ENCODE data around the gene CTSZ. TPM values are rescaled to one million over a fixed set of nuclear protein-coding genes. Genes with fewer than 3 reads are reported as not detected.

Gene CTSZ
- total RNA-seq, 1 donor from 2014 or later, result 61.4 TPM

- no peak overlapping the region for H3K27ac Mint-ChIP-seq
- no peaks in the 10 kb centered on the region for H3K27me3 Mint-ChIP-seq
- peaks cover 17% of the 10 kb centered on the region for H3K36me3 Mint-ChIP-seq (ENCODE audit: insufficient read depth)
- no peak for TF ChIP-seq CTCF (IDR thresholded peaks at IDR 0.05; ENCODE audit: unreplicated experiment)
- H3K4me3 Mint-ChIP-seq (ENCODE audit: low read depth), result no peak overlapping the region
- H3K4me1 Mint-ChIP-seq (ENCODE audit: low read depth), result peaks cover 3% of the 10 kb centered on the region
- H3K9me3 Mint-ChIP-seq (ENCODE audit: low read depth), result no peaks in the 10 kb centered on the region
- DNase-seq (ENCODE audit: low spot score, unreplicated experiment), result no peak
Measured at GRCh38 chr20:59002388-59002787, 4.7 kb downstream of the CTSZ start.

DNA sequence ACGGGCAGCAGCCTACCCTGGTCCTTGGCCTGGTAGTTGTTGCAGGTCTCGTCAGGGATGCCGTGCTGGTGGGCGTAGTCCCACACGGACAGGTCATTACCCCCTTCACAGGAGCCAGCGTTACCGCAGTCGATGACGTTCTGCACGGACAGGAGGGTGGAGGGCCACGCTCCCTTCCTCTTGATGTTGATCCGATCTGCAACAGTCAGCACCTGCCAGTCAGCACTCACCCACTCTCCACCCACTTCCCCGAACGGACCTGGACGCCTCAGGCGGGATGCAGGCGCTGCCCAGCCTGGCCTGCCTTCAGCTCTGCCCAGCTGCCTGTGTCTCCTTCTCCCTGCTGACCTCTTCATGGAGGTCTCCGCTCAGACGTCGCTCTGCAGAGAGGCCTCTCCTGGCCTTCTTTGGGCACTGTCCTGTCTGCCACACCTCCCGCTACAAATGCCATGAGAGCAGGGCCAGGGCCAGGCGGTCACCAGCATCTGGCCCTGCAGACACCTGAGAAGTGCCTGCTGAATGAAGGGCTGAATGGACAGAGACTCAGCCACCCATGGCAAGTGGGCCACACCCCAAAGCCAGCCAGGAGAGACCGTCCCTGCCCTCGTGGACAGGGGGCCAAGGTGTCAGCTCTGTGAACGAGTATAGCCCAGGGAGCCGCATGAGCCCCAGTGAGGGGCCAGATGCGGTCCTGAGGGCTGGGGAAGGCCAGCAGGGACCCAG, 5.4 kb downstream of the CTSZ start:
- peaks cover 5% of the 10 kb centered on the region for H3K4me1 Mint-ChIP-seq (ENCODE audit: low read depth)
- DNase-seq (ENCODE audit: low spot score, unreplicated experiment), result no peak
- peaks cover 22% of the 10 kb centered on the region for H3K36me3 Mint-ChIP-seq (ENCODE audit: insufficient read depth)
- H3K4me3 Mint-ChIP-seq (ENCODE audit: low read depth), result no peak overlapping the region
- no peak for TF ChIP-seq CTCF (IDR thresholded peaks at IDR 0.05; ENCODE audit: unreplicated experiment)
- no peaks in the 10 kb centered on the region for H3K9me3 Mint-ChIP-seq (ENCODE audit: low read depth)
- H3K27ac Mint-ChIP-seq, result no peak overlapping the region
- H3K27me3 Mint-ChIP-seq, result no peaks in the 10 kb centered on the region

GRCh38 chr20:59001068-59001448, 6.0 kb downstream of the CTSZ start:
- no peak overlapping the region for H3K27ac Mint-ChIP-seq
- H3K36me3 Mint-ChIP-seq (ENCODE audit: insufficient read depth), result peaks cover 28% of the 10 kb centered on the region
- TF ChIP-seq CTCF (IDR thresholded peaks at IDR 0.05; ENCODE audit: unreplicated experiment), result no peak
- H3K4me1 Mint-ChIP-seq (ENCODE audit: low read depth), result peaks cover 9% of the 10 kb centered on the region
- no peak for DNase-seq (ENCODE audit: low spot score, unreplicated experiment)
- H3K27me3 Mint-ChIP-seq, result no peaks in the 10 kb centered on the region
- no peaks in the 10 kb centered on the region for H3K9me3 Mint-ChIP-seq (ENCODE audit: low read depth)
- H3K4me3 Mint-ChIP-seq (ENCODE audit: low read depth), result no peak overlapping the region

DNA sequence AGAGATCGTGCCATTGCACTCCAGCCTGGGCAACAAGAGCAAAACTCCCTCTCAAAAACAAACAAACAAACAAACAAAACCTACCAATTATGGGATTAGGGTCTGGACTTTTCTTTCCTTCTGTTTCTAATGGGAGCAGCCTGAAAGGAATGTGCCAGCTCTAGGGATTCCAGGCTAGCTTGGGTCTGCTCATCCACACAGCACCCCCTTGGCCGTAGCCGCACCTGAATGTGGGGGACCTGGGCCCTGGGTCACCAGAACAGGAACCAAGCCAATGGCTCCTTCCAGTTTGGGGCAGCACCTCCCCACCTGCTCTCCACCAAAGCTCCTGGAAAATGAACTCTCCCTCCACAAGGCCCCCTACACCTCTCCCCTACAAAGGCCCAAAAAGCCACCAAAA, 6.7 kb downstream of the CTSZ start:
- Mint-ChIP-seq H3K4me3 (ENCODE audit: low read depth) (no peak overlapping the region), H3K4me1 (ENCODE audit: low read depth) (peaks cover 16% of the 10 kb centered on the region), H3K27ac (no peak overlapping the region), H3K27me3 (no peaks in the 10 kb centered on the region), H3K9me3 (ENCODE audit: low read depth) (no peaks in the 10 kb centered on the region), H3K36me3 (ENCODE audit: insufficient read depth) (peaks cover 34% of the 10 kb centered on the region)
- DNase-seq (ENCODE audit: low spot score, unreplicated experiment), result no peak
- no peak for TF ChIP-seq CTCF (IDR thresholded peaks at IDR 0.05; ENCODE audit: unreplicated experiment)

DNA sequence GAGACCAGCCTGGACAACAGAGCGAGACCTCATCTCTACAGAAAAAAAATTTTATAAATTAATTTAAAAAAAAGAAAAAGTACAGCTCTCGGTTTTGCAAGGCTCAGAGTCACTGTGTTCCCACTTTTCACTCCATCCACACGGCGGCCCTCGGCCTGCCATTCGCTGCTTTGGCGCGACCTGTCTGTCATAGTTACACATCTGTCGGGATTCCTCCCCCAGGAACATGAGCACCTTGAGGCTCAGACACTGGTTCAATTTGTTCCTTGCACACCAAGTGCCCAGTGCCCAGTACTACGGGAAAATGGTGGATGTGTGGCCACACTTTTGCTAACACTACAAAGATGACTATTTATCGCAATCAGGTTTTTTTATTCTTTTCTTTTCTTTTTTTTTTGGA, 8.4 kb downstream of the CTSZ start:
- Mint-ChIP-seq H3K4me3 (ENCODE audit: low read depth) (no peak overlapping the region), H3K27me3 (no peaks in the 10 kb centered on the region), H3K4me1 (ENCODE audit: low read depth) (peaks cover 15% of the 10 kb centered on the region), H3K36me3 (ENCODE audit: insufficient read depth) (peaks cover 39% of the 10 kb centered on the region), H3K9me3 (ENCODE audit: low read depth) (no peaks in the 10 kb centered on the region), H3K27ac (no peak overlapping the region)
- TF ChIP-seq CTCF (IDR thresholded peaks at IDR 0.05; ENCODE audit: unreplicated experiment), result no peak
- DNase-seq (ENCODE audit: low spot score, unreplicated experiment), result no peak
